Endodermal cell (in vitro differentiated cells): ENCODE results near the gene WDR76. TPM values are rescaled to one million over a fixed set of nuclear protein-coding genes. Genes with fewer than 3 reads are reported as not detected.
A peak's percentile ranks its signal among the peaks of the same experiment; 100 is the strongest.

Experiments used
- DNase-seq: peaks from one replicate; pipeline ENCODE4 v3.0.0-alpha.2; 2017
- H3K27ac ChIP-seq: 2 replicates; pipeline ENCODE4 v1.5.1; 2013; ENCODE audit warnings: mild to moderate bottlenecking, low read depth, low read length, moderate library complexity
- H3K27me3 ChIP-seq: 2 replicates; pipeline ENCODE4 v1.6.1; 2013; ENCODE audit warnings: mild to moderate bottlenecking, low read length, moderate library complexity; ENCODE audit not compliant: insufficient read depth, control insufficient read depth, poor library complexity, severe bottlenecking
- H3K36me3 ChIP-seq: 2 replicates; pipeline ENCODE4 v1.7.0; 2013; ENCODE audit warnings: mild to moderate bottlenecking, low read length, moderate library complexity; ENCODE audit not compliant: control insufficient read depth, insufficient read depth
- H3K4me1 ChIP-seq: one replicate; pipeline ENCODE4 v1.7.0; 2013; ENCODE audit warnings: low read length; ENCODE audit not compliant: control insufficient read depth, insufficient read depth
- H3K4me3 ChIP-seq: 2 replicates; pipeline ENCODE4 v1.5.1; 2013; ENCODE audit warnings: mild to moderate bottlenecking, low read length, moderate library complexity
- H3K9ac ChIP-seq: 2 replicates; pipeline ENCODE4 v1.6.1; 2013; ENCODE audit warnings: mild to moderate bottlenecking, low read length, moderate library complexity; ENCODE audit not compliant: poor library complexity, severe bottlenecking; ENCODE audit errors: extremely low read depth
- H3K9me3 ChIP-seq: 2 replicates; pipeline ENCODE4 v1.6.1; 2013; ENCODE audit warnings: mild to moderate bottlenecking, low read length, moderate library complexity; ENCODE audit not compliant: control insufficient read depth
- H3K27ac Mint-ChIP-seq: 2 replicates; pipeline ENCODE4 v1.8.0; 2020; ENCODE audit warnings: mixed read lengths
- H3K27me3 Mint-ChIP-seq: 2 replicates; pipeline ENCODE4 v1.8.0; 2021; ENCODE audit warnings: mild to moderate bottlenecking, mixed read lengths; ENCODE audit not compliant: insufficient read depth
- H3K36me3 Mint-ChIP-seq: 2 replicates; pipeline ENCODE4 v1.8.0; 2020; ENCODE audit warnings: low read depth, mixed read lengths
- H3K4me1 Mint-ChIP-seq: 2 replicates; pipeline ENCODE4 v1.8.0; 2020; ENCODE audit warnings: mixed read lengths
- H3K4me3 Mint-ChIP-seq: 2 replicates; pipeline ENCODE4 v1.8.0; 2020; ENCODE audit warnings: mild to moderate bottlenecking, moderate library complexity, mixed read lengths
- H3K9me3 Mint-ChIP-seq: 2 replicates; pipeline ENCODE4 v1.8.0; 2020; ENCODE audit warnings: mild to moderate bottlenecking, mixed read lengths
- CTCF ChIP-seq: fragments of 200-600 bp; sonication (generic); conservative IDR thresholded peaks from 2 replicates; pipeline ENCODE4 v1.5.0; 2021; ENCODE audit warnings: antibody characterized with exemption, mild to moderate bottlenecking
- WGBS, 2 experiments: methylation state at CpG; one replicate each; pipeline versions ENCODE4 v1.1.5 to v1.1.7; 2013; ENCODE audit warnings: missing lambda C conversion rate in 2 of 2, mixed read lengths in 1 of 2; ENCODE audit not compliant: insufficient coverage in 1 of 2, insufficient read length in 1 of 2; 5-methylcytosine and 5-hydroxymethylcytosine counted together
- total RNA-seq, 2 donors: library from RNA; stranded (reverse); fragmentation: NEBNext Ultra II Directional in 1 of 2; extraction: Animal tissue kit (Norgen Biotek cat#: 25700) in 1 of 2; gene quantifications; 2 replicates in 1 of 2; 3 replicates in 1 of 2; pipeline ENCODE4 v1.2.1, GENCODE V29; 2021

WDR76 gene
- total RNA-seq, 2 donors from 2014 or later: 22.6 to 34.4 TPM

GRCh38 chr15:43878446-43878845 lies 51.6 kb downstream of the WDR76 start:
- H3K4me1 Mint-ChIP-seq: no peaks in the 10 kb centered on the region
- H3K4me3 ChIP-seq: no peak overlapping the region
- H3K27ac ChIP-seq: no peak overlapping the region
- H3K4me1 ChIP-seq: no peaks in the 10 kb centered on the region
- no peaks in the 10 kb centered on the region for H3K27me3 ChIP-seq
- DNase-seq: no peak
- H3K36me3 ChIP-seq: no peaks in the 10 kb centered on the region
- no peaks in the 10 kb centered on the region for H3K9me3 Mint-ChIP-seq
- H3K27ac Mint-ChIP-seq: no peak overlapping the region
- no peak for TF ChIP-seq CTCF
- H3K27me3 Mint-ChIP-seq: no peaks in the 10 kb centered on the region
- no peak overlapping the region for H3K4me3 Mint-ChIP-seq
- WGBS, 2 experiments: 99 to 100% methylated on average over 1 to 2 of the region's 2 CpGs
- no peaks in the 10 kb centered on the region for H3K9me3 ChIP-seq
- H3K9ac ChIP-seq: no peak overlapping the region
- peaks cover 10% of the 10 kb centered on the region for H3K36me3 Mint-ChIP-seq

- H3K27me3 Mint-ChIP-seq: no peaks in the 10 kb centered on the region
- DNase-seq: no peak
- no peaks in the 10 kb centered on the region for H3K9me3 ChIP-seq
- no peak overlapping the region for H3K9ac ChIP-seq
- H3K36me3 Mint-ChIP-seq: peaks cover 5% of the 10 kb centered on the region
- no peaks in the 10 kb centered on the region for H3K4me1 ChIP-seq
- no peak overlapping the region for H3K27ac ChIP-seq
- no peaks in the 10 kb centered on the region for H3K9me3 Mint-ChIP-seq
- no peak overlapping the region for H3K4me3 Mint-ChIP-seq
- no peaks in the 10 kb centered on the region for H3K4me1 Mint-ChIP-seq
- WGBS, 2 experiments: 92 to 95% methylated on average over 9 to 15 of the region's 15 CpGs
- no peak overlapping the region for H3K4me3 ChIP-seq
- no peaks in the 10 kb centered on the region for H3K36me3 ChIP-seq
- no peaks in the 10 kb centered on the region for H3K27me3 ChIP-seq
- TF ChIP-seq CTCF: no peak
- H3K27ac Mint-ChIP-seq: no peak overlapping the region
These were observed 52.9 kb downstream of the WDR76 start for GRCh38 chr15:43879386-43880355.

- H3K27me3 ChIP-seq: no peaks in the 10 kb centered on the region
- Mint-ChIP-seq H3K27ac (peak overlapping the region; percentile 17), H3K9me3 (no peaks in the 10 kb centered on the region), H3K27me3 (no peaks in the 10 kb centered on the region), H3K36me3 (peaks cover 5% of the 10 kb centered on the region), H3K4me1 (no peaks in the 10 kb centered on the region), H3K4me3 (no peak overlapping the region)
- H3K4me3 ChIP-seq: no peak overlapping the region
- H3K9me3 ChIP-seq: no peaks in the 10 kb centered on the region
- no peak for TF ChIP-seq CTCF
- H3K4me1 ChIP-seq: no peaks in the 10 kb centered on the region
- no peak for DNase-seq
- H3K27ac ChIP-seq: no peak overlapping the region
- no peaks in the 10 kb centered on the region for H3K36me3 ChIP-seq
- WGBS, 2 experiments: 88 to 92% methylated on average over 2 to 5 of the region's 5 CpGs
- H3K9ac ChIP-seq: no peak overlapping the region
These were observed 53.8 kb downstream of the WDR76 start for GRCh38 chr15:43880406-43881194.
